OCI-LY3 (cell line): Measurements from ENCODE around the gene BABAM2.

ENCODE experiments used
- EZH2phosphoT487 ChIP-seq: fragments of 200-600 bp; shearing (Covaris generic); IDR thresholded peaks from 2 replicates; pipeline ENCODE4 v1.6.1; 2018; ENCODE audit warnings: antibody characterized with exemption, mixed run types, low read depth
- TF ChIP-seq, protein P1 (sequence below): fragments of 200-600, 300-600 bp; sonication (generic); IDR thresholded peaks from 2 replicates; pipeline ENCODE4 v1.5.1; 2014; ENCODE audit warnings: antibody characterized with exemption, low read length, low read depth

DNA sequence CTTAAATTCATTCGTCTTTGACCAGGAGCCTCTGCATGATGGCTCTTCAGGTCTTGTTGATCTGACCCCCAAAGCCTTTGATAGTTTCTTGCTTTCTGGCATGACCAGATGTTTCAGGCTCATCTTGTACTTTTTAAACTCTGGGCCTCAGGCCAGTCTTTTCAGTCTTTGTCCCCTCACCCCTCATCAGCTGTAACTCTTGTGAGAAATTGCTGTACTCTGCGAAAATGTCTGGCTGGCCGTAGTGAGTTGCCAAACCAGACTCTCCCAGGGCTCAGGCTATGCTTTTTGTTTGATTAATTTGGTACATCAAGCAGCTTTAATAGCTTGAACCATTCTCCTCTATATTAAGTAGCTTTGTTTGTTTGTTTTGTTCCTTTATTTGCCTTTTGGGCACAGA lies 75.9 kb downstream of the BABAM2 start:
- TF ChIP-seq, protein P1, sequence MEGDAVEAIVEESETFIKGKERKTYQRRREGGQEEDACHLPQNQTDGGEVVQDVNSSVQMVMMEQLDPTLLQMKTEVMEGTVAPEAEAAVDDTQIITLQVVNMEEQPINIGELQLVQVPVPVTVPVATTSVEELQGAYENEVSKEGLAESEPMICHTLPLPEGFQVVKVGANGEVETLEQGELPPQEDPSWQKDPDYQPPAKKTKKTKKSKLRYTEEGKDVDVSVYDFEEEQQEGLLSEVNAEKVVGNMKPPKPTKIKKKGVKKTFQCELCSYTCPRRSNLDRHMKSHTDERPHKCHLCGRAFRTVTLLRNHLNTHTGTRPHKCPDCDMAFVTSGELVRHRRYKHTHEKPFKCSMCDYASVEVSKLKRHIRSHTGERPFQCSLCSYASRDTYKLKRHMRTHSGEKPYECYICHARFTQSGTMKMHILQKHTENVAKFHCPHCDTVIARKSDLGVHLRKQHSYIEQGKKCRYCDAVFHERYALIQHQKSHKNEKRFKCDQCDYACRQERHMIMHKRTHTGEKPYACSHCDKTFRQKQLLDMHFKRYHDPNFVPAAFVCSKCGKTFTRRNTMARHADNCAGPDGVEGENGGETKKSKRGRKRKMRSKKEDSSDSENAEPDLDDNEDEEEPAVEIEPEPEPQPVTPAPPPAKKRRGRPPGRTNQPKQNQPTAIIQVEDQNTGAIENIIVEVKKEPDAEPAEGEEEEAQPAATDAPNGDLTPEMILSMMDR = no peak
- no peak for TF ChIP-seq EZH2phosphoT487
